GDM1 (cell line): Measurements from ENCODE around the gene KCNH4.
"Not testable (repeated sequence)": the region's sequence is repeated elsewhere in the genome, so short reads cannot be mapped to it uniquely, and the experiment has no call there.

Source experiments
- DNase-seq: peaks from one replicate; lab custom pipeline; 2025; lab: John Stamatoyannopoulos, UW

Gene KCNH4

DNA sequence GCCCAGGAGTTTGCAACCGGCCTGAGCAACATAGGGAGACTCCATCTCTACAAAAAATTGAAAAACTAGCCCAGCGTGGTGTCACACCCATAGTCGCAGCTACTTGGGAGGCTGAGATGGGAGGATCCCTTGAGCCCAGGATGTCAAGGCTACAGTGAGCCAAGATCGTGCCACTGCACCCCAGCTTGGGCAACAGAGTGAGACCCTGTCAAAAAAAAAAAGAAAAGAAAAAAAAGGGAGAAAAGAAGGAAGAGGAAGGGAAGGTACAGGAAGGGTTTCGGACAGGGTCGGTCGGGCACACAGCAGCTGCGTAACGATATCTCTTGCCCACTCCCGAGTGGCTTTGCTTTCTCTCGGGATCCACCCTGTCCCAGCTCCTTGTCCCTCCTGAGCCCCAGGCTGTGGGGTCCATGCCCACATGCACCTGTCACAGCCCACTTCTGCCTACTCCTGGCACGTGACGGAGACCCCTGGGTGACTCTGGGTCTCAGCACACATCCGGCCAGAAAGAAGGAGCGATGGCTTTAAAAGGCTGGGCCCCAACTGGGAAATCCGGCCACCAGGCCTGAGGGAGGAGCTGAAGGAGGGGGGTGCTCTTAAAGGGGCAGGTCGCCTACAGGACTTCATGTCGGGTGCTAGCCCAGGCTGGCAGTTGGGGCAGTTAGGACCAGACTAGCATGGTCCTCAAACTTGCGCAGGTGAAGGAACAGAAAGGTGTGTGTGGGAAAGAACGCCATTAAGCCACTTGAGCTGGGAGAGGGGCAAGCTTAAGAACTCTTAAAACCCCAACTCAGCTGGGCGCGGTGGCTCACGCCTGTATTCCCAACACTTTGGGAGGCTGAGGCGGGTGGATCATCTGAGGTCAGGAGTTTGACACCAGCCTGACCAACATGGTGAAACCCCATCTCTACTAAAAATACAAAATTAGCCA, 13.3 kb upstream of the KCNH4 start, which contains the start of gene GHDC:
GHDC (minus strand) TSS at position 526 of the 931 bp plus-strand sequence. CDS start 913 bp downstream, outside the sequence.
- DNase-seq, result peak; percentile 77

DNA sequence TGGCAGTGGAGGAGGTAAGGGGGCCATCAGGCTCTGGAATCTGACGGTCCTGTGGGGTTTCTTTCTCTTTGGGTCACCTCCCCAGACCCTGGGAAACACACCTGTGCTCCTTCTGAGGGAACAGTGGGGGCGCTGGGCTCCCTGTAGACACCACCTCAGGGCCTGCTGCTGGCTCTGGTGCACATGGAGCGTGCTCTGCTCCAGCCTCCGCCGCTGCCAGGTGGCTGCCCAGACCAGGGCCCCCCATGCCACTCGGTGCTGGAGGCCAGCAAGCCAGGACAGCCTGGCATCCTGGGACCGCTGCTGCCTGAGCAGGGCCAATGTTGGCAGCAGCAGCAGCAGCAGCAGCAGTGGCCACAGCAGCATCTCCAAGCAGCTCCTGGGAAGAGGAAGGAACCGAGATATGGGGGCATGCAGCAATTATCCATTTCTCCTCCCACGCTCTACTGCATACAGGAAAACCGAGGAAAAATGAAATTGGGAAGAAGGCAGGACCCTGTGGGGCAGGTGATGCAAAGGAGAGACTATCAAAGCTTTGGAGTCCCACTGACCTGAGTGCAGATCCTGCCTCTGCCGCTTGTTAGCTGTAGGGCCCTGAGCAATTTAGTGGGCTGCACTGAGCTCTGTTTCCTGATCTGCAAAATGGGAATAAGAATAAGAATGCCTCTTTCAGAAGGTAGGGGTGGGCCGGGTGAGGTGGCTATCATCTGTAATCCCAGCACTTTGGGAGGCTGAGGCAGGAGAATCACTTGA, 12.4 kb upstream of the KCNH4 start:
- no peak for DNase-seq

DNA sequence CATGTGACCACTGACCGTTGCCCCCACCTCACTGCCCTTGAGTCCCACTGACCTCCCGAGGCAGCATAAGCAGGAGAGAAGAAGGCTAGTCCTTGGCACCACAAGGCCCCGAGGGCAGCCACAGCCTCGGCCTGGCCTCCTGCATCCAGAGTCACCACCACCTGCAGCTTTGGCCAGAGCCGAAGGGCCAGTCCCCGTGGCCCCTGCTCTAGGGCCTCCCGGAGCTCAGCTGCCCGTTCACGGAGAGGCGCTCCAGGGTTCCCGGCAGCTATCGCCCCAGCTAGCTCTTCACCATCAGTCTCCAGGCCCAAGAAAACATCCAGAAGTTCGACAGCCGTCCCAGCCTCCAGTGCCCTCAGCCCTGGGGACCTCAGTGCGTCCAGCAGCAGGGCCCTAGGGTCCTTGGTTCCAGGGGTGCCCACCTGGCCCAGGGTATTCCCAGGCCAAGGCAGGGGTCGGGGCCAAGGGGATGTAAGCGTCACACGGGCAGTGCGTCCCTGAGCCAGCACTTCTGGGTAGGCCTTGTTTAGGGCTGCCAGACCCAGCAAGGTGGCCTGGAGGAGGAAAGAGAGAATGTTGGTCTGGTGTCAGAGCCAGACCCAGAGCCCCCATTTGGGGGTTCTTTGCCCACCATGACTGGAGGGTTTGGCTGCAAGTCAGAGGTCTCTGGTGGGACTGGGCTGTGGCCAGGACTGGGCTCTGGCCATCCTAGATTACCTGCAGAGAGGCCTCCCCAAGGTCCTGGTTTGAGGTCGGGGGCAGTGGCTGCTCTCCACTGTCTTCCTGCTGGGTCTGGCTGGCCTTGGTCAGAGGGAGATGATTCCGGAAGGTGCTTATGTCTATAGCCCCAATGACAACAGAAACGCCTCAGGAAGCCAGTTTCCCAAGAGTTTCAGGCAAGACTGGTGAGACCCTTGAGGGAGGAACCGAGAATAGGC, 11.5 kb upstream of the KCNH4 start:
- no peak for DNase-seq

DNA sequence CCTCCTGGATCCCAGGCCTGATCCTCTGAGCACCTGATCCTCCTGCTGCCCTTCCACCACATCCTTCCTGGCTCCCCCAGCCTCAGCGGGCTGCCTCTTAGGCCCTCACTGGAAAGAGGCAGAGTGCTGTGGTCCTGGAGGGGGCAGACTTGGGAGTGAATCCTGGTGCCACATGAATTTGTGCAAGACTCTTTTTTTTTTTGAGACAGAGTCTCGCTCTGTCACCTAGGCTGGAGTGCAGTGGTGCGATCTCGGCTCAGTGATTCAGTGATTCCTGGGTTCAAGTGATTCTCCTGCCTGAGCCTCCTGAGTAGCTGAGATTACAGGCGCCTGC, 10.3 kb upstream of the KCNH4 start:
- no peak for DNase-seq

DNA sequence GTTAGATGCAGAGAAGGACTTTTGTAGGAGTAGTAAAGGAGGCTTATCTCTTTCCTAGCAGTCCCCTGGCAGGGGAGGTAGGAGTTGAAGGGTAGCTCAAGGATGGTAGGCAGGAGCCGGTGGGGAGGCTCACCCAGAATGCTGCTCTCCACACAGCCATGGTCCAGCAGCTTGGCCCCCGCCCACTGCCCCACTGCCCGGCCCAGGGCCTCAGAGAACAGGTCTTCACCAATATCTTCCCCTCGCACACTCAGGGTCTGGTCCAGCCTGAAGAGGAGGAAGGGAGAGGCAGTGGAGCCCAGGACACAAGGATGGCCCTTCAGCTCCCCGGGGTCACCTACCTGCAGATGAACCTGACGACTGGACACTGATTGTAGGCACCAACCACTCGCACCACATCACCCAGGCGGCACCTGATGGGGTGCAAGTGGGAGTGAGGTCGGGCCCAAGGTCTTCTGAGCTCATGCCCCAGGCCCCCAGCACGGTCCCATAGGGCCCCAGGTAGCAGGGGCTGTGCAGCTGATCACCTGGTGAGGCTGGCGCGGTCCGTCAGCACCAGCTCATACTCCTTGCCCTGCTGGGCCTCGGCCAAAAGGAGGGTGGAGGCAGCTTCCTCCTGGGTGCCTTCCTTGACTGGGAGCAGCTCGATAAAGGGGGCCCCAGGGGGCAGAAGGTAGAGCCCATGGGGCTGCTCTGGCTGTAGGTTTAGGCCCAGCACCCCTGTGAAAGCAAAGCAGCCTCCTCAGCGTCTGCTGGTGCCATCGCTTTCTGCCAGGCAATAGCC, 9.7 kb upstream of the KCNH4 start:
- DNase-seq, result no peak

DNA sequence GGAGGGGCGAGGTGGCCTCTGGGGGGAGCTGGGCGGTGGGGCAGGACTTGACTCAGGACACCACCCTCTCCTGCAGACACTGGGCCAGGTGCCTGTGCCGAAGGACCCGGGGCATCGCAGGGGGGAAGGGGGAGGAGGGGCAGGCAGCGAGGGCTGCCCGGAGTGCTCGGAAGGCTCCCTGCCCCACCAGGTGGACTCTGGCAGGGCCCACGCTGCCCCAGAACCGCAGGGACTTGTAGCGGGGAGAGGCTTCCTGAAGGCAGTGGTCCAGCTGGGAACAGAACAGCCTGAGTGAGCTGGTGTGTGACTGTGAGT, 8.7 kb upstream of the KCNH4 start:
- DNase-seq, result no peak

DNA sequence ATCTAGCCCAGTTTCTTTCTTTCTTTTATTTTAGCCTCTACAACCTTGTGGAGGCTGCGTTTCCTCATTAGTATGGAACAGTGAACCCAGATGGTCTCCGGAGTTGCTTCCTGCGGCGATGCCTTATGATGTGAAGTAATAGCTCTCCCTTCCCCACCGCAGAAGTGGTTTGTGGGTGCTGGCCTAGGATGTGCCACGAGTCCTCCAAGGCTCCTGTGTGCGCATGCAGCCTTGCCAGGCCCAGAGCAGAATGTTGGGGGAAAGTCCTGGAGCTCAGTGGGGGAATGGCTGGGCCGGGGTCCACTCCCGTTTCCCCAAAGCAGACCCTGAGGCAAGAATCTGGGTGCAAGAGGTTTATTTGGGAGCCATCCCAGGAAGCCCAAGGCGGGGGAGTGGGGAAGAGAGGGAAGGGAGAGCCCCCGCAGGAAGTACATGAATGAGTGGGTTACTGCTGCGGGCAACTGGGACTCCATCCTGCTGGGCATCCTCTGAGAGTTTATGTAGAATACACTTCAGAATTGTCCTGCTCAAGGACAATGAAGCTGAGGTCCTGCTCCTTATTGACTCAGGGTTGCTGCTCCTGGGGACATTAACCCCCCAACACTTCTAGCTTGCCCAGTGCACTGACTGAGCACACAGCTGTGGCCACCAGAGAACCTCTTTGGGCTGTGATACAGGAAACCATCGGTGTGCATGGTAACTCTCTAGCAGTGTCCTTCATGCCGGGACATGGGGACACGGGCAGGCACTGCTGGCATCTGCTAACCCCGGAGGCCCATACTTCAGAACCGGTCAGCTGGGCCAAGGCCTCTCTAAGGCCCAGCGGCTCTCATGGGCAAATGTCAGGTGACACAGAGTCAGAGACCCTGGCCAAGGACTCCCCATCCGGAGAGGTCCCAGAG, 8.1 kb upstream of the KCNH4 start:
- DNase-seq, result peak; percentile 80

GRCh38 chr17:42187833-42188232, 6.9 kb upstream of the KCNH4 start:
- no peak for DNase-seq

DNA sequence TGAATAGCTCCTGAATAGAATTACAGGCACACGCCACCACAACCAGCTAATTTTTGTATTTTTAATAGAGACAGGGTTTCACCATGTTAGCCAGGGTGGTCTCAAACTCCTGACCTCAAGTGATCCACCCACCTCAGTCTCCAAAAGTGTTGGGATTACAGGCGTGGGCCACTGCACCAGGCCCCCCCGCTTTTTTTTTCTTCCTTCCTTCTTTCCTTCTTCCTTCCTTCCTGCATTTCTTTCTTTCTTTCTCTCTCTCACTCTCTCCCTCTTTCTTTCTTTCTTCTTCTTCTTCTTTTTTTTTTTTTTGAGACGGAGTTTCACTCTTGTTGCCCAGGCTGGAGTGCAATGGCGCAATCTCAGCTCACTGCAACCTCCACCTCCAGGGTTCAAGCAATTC, 5.2 kb upstream of the KCNH4 start:
- DNase-seq, result not testable (repeated sequence)

DNA sequence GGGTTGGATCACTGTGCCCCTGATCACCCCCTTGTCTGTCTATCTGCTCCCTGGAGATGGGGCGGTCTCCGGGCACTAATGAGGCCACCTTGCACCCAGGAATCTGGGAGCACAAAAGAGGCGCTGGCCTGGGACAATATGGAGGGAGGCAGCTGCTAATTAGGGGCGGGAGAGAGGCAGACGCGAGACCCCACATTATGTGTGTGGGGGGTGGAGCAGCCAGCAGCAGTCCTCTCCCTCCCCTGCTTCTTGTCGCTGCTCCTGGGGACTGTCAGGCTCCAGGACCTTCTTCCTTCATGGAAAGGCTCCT, 4.6 kb upstream of the KCNH4 start:
- no peak for DNase-seq

GRCh38 chr17:42184713-42185620, 4.0 kb upstream of the KCNH4 start, which contains the start of gene HCRT:
HCRT (minus strand) TSS chr17:42185452; CDS start chr17:42185365, 87 bp downstream.
- DNase-seq, result no peak

- DNase-seq, result peak; percentile 75
Observed at GRCh38 chr17:42183741-42184711, 3.1 kb upstream of the KCNH4 start.

- DNase-seq, result no peak
Observed at GRCh38 chr17:42182927-42183734, 2.2 kb upstream of the KCNH4 start.

- no peak for DNase-seq
Observed at GRCh38 chr17:42181851-42182207, 887 bp upstream of the KCNH4 start.

DNA sequence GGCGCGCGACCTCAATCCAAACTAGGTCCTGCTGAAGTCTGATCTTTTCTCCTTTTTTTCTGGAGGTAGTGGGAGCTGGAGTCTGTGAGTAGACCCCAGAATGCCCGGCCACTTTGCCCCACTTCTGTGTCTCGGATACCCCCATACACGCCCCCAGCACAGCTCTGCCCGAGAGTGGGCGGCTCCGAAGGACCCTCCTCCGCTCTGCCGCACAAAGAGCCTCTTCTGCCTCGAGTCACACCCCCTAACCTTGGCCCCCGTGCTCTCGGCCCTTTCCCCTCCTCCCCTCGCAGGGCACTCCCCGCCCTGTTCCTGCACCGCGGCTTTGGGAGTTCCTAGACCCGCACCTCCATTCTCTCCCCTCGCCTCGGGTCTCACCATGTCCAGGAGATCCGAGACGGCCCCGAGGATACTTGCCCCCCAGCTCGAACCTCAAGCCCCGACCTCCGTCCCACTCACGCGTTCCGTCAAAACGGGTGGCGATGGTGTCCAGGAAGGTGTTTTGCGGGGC, 476 bp downstream of the KCNH4 start:
- DNase-seq, result no peak

DNA sequence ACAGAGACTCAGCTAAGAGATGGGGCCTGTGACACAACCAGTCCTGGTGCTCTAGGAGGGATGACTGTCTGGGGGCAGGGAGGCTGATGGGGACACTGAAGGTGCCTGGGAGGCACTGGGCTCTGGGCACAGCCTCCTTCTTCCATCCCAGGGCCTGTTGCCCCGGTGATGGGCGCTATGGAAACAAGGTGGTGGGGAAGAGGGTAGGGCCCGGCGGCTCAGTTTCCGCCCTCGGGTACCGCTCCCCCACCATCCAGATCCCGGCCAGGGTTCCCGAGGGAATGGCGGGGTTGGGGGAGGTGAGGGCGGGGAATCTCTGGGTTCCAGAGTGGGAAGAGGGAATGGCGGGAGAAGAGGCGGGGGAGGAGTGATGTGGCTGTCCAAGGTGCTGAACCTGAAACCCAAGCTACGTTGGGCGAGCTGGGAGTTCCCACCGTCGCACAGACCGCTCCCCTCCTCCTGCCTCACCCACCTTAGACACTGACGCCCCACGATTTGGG, 981 bp downstream of the KCNH4 start:
- DNase-seq, result no peak

GRCh38 chr17:42179335-42179734, 1.6 kb downstream of the KCNH4 start:
- no peak for DNase-seq
